Fibroblast of pulmonary artery (primary cell): ENCODE results near the gene BBS7.

Source experiments
- DNase-seq: peaks from one replicate; pipeline ENCODE4 v3.0.0-alpha.2; 2010; ENCODE audit warnings: low read depth
- H3K4me3 ChIP-seq: replicated peaks from 2 replicates; pipeline ENCODE4 v1.5.1; 2011; ENCODE audit warnings: low read depth, mild to moderate bottlenecking, control low read depth, low read length, moderate library complexity
- TF ChIP-seq, protein P1 (sequence below): IDR thresholded peaks from 2 replicates; pipeline ENCODE4 v1.5.1; 2011; ENCODE audit warnings: mild to moderate bottlenecking, control low read depth, low read length, inconsistent platforms; ENCODE audit errors: missing control alignments

BBS7 gene

DNA sequence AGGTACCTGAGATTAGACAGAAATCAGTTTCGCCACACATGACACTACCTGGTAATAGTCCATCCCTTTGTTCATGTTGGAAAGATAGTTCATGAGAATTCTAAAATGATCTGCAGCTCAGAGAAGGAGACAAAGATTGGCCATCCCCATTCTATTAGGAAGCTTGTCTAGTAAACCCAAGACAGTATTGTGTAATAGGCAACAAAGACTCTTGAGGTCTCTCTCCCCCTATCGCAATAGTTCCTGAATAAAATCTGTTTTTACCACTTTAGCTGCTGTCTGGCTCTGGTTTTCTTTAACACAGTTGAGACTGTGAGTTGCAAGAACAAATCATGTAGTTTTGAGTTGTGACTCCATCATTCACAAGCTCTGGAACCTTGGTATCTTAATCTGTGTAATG, 14.8 kb upstream of the BBS7 start:
- no peak overlapping the region for H3K4me3 ChIP-seq
- TF ChIP-seq, protein P1, sequence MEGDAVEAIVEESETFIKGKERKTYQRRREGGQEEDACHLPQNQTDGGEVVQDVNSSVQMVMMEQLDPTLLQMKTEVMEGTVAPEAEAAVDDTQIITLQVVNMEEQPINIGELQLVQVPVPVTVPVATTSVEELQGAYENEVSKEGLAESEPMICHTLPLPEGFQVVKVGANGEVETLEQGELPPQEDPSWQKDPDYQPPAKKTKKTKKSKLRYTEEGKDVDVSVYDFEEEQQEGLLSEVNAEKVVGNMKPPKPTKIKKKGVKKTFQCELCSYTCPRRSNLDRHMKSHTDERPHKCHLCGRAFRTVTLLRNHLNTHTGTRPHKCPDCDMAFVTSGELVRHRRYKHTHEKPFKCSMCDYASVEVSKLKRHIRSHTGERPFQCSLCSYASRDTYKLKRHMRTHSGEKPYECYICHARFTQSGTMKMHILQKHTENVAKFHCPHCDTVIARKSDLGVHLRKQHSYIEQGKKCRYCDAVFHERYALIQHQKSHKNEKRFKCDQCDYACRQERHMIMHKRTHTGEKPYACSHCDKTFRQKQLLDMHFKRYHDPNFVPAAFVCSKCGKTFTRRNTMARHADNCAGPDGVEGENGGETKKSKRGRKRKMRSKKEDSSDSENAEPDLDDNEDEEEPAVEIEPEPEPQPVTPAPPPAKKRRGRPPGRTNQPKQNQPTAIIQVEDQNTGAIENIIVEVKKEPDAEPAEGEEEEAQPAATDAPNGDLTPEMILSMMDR: no peak
- no peak for DNase-seq

GRCh38 chr4:121881158-121881557, 10.9 kb upstream of the BBS7 start:
- DNase-seq: no peak
- TF ChIP-seq, protein P1: no peak

GRCh38 chr4:121879135-121879534, 8.9 kb upstream of the BBS7 start:
- DNase-seq: no peak
- TF ChIP-seq, protein P1: no peak
- H3K4me3 ChIP-seq: no peak overlapping the region

More at GRCh38 chr4:121881158-121881557, 10.9 kb upstream of the BBS7 start:
- no peak overlapping the region for H3K4me3 ChIP-seq

GRCh38 chr4:121877041-121877773, 6.9 kb upstream of the BBS7 start:
- no peak for DNase-seq
- H3K4me3 ChIP-seq: no peak overlapping the region
- TF ChIP-seq, protein P1: no peak

GRCh38 chr4:121876070-121876469, 5.8 kb upstream of the BBS7 start:
- no peak for DNase-seq
- TF ChIP-seq, protein P1: no peak
- H3K4me3 ChIP-seq: no peak overlapping the region

- TF ChIP-seq, protein P1: no peak
Observed at GRCh38 chr4:121875652-121876051, 5.4 kb upstream of the BBS7 start.

GRCh38 chr4:121873604-121874003, 3.3 kb upstream of the BBS7 start:
- no peak overlapping the region for H3K4me3 ChIP-seq
- TF ChIP-seq, protein P1: no peak
- no peak for DNase-seq

More at GRCh38 chr4:121875652-121876051, 5.4 kb upstream of the BBS7 start:
- DNase-seq: no peak
- no peak overlapping the region for H3K4me3 ChIP-seq
